ENCODE data around the gene ZNF101.

The ZNF101 gene

GRCh38 chr19:19634516-19635312, 33.9 kb upstream of the ZNF101 start:
- no peak overlapping the region for H3K4me3 ChIP-seq (replicated peaks; ENCODE audit: insufficient read depth, low read length)

DNA sequence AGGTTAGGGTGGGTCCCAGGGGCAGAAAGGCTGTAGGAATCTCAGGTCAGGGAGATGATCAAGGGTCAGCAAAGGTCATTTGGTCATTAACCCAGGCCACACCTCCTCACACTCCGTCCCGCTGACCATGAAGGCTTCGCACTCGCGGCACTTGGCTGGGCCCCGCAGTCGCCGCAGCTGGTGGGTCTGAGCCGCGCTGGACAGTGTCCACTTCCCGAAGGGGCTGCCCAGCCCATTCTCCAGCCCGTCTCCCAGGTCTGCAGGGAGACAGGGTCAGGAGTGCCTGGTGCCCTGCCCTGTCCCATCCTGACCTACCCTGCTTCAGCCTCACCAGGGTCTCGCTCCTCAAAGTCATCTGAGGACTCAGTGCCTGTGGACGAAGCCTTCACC, 33.3 kb upstream of the ZNF101 start:
- no peak for TF ChIP-seq GABPA (IDR thresholded peaks at IDR 0.05; ENCODE audit: low read depth)
- no peak for TF ChIP-seq SPI1 (IDR thresholded peaks at IDR 0.05; ENCODE audit: borderline replicate concordance, low read depth)
- TF ChIP-seq POLR2AphosphoS5 (IDR thresholded peaks at IDR 0.05; ENCODE audit: low read depth), result no peak
- no peak overlapping the region for H3K4me3 ChIP-seq (replicated peaks; ENCODE audit: insufficient read depth, low read length)
- no peaks in the 10 kb centered on the region for H3K27me3 ChIP-seq (ENCODE audit: insufficient read depth, poor library complexity, severe bottlenecking)
- H3K27ac ChIP-seq (replicated peaks), result no peak overlapping the region
- no peak for DNase-seq (ENCODE audit: low read depth in 1 of 2, low spot score in 1 of 2)

More at GRCh38 chr19:19634516-19635312, 33.9 kb upstream of the ZNF101 start:
- DNase-seq (ENCODE audit: low read depth in 1 of 2, low spot score in 1 of 2), result no peak
- TF ChIP-seq POLR2AphosphoS5 (IDR thresholded peaks at IDR 0.05; ENCODE audit: low read depth), result no peak
- no peak for TF ChIP-seq CTCF (IDR thresholded peaks at IDR 0.05; ENCODE audit: insufficient read depth, low read length)
- TF ChIP-seq, protein P1, sequence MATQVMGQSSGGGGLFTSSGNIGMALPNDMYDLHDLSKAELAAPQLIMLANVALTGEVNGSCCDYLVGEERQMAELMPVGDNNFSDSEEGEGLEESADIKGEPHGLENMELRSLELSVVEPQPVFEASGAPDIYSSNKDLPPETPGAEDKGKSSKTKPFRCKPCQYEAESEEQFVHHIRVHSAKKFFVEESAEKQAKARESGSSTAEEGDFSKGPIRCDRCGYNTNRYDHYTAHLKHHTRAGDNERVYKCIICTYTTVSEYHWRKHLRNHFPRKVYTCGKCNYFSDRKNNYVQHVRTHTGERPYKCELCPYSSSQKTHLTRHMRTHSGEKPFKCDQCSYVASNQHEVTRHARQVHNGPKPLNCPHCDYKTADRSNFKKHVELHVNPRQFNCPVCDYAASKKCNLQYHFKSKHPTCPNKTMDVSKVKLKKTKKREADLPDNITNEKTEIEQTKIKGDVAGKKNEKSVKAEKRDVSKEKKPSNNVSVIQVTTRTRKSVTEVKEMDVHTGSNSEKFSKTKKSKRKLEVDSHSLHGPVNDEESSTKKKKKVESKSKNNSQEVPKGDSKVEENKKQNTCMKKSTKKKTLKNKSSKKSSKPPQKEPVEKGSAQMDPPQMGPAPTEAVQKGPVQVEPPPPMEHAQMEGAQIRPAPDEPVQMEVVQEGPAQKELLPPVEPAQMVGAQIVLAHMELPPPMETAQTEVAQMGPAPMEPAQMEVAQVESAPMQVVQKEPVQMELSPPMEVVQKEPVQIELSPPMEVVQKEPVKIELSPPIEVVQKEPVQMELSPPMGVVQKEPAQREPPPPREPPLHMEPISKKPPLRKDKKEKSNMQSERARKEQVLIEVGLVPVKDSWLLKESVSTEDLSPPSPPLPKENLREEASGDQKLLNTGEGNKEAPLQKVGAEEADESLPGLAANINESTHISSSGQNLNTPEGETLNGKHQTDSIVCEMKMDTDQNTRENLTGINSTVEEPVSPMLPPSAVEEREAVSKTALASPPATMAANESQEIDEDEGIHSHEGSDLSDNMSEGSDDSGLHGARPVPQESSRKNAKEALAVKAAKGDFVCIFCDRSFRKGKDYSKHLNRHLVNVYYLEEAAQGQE (IDR thresholded peaks at IDR 0.05; ENCODE audit: insufficient replicate concordance, low read depth), result no peak
- TF ChIP-seq SPI1 (IDR thresholded peaks at IDR 0.05; ENCODE audit: borderline replicate concordance, low read depth), result no peak
- no peak for TF ChIP-seq GABPA (IDR thresholded peaks at IDR 0.05; ENCODE audit: low read depth)
- Histone ChIP-seq H3K27ac (replicated peaks) (no peak overlapping the region), H3K27me3 (ENCODE audit: insufficient read depth, poor library complexity, severe bottlenecking) (no peaks in the 10 kb centered on the region)

GRCh38 chr19:19636573-19637185, 32.0 kb upstream of the ZNF101 start:
- no peak for DNase-seq (ENCODE audit: low read depth in 1 of 2, low spot score in 1 of 2)
- Histone ChIP-seq H3K4me3 (replicated peaks; ENCODE audit: insufficient read depth, low read length) (no peak overlapping the region), H3K27me3 (ENCODE audit: insufficient read depth, poor library complexity, severe bottlenecking) (no peaks in the 10 kb centered on the region), H3K27ac (replicated peaks) (no peak overlapping the region)
- TF ChIP-seq, protein P1 (IDR thresholded peaks at IDR 0.05; ENCODE audit: insufficient replicate concordance, low read depth), result no peak
- TF ChIP-seq SPI1 (IDR thresholded peaks at IDR 0.05; ENCODE audit: borderline replicate concordance, low read depth) (no peak), CTCF (IDR thresholded peaks at IDR 0.05; ENCODE audit: insufficient read depth, low read length) (no peak), POLR2AphosphoS5 (IDR thresholded peaks at IDR 0.05; ENCODE audit: low read depth) (no peak), GABPA (IDR thresholded peaks at IDR 0.05; ENCODE audit: low read depth) (no peak)

DNA sequence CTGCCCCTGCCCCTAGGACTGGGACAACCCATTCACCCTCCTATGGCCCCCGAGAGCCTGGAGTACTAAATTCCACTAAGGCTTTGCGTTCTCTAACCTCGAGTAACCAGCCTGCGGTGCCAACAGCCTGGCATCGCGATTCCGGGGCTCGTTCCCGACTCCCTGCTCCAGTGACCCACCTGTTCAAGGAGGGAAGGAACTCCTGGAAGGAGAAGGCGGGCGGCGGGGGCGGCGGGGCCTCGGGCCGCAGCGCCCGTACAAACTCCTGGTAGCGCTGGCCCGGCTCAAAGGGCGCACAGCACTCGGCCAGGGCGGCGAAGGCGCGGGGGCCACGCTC, 31.5 kb upstream of the ZNF101 start:
- H3K4me3 ChIP-seq (replicated peaks; ENCODE audit: insufficient read depth, low read length), result no peak overlapping the region
- TF ChIP-seq SPI1 (IDR thresholded peaks at IDR 0.05; ENCODE audit: borderline replicate concordance, low read depth), result no peak
- no peaks in the 10 kb centered on the region for H3K27me3 ChIP-seq (ENCODE audit: insufficient read depth, poor library complexity, severe bottlenecking)
- DNase-seq (ENCODE audit: low read depth in 1 of 2, low spot score in 1 of 2), result no peak
- H3K27ac ChIP-seq (replicated peaks), result no peak overlapping the region

Data from HL-60 (cell line).